ENCODE results near the gene MYH10. TPM values are rescaled to one million over a fixed set of nuclear protein-coding genes. Genes with fewer than 3 reads are reported as not detected.

The MYH10 gene
- total and polyA plus RNA-seq, 9 of the 15 experiments (the other 6 are each of a cell fraction or from before 2014, with no cell fraction given) = 16.3 to 95.3 (median 39.7) TPM

- Histone ChIP-seq H2AFZ (ENCODE audit: low read depth, low read length) (no peak overlapping the region), H3K36me3 (ENCODE audit: control insufficient read depth, insufficient read depth, low read length) (peaks cover 32% of the 10 kb centered on the region; the same call in 2 of the 3 replicates), H3K27ac (ENCODE audit: extremely low read depth, low read depth, low read length) (no peak overlapping the region), H3K79me2 (ENCODE audit: control insufficient read depth, insufficient read depth, low read length) (peaks cover 97% of the 10 kb centered on the region), H3K27me3 (ENCODE audit: control insufficient read depth in 2 of 2, insufficient read depth in 2 of 2, low read length in 2 of 2) (no peaks in the 10 kb centered on the region), H3K4me3 (no peak overlapping the region), H4K20me1 (replicated peaks; ENCODE audit: control insufficient read depth, insufficient read depth, low read length) (no peaks in the 10 kb centered on the region), H3K4me2 (ENCODE audit: insufficient read depth, low read length) (no peak overlapping the region), H3K4me1 (replicated peaks in 1 of 2; ENCODE audit: control insufficient read depth in 2 of 2, insufficient read depth in 2 of 2, low read length in 2 of 2) (peaks cover 0 to 5% of the 10 kb centered on the region in 2 experiments; a peak in 3 of 5 replicates), H3K9ac (ENCODE audit: insufficient read depth in 1 of 2, low read depth in 2 of 2, low read length in 2 of 2) (no peak overlapping the region), H3K9me1 (ENCODE audit: control insufficient read depth, insufficient read depth, low read length) (no peaks in the 10 kb centered on the region), H3K9me3 (replicated peaks; ENCODE audit: control insufficient read depth, insufficient read depth, low read depth, low read length) (peaks cover 2% of the 10 kb centered on the region; the same call in 1 of the 2 replicates)
- FAIRE-seq = peak; percentile 19
- TF ChIP-seq NFIC (IDR thresholded peaks at IDR 0.05) = no peak
- ATAC-seq = no peak
- POLR2A ChIA-PET = no interaction called here
- CTCF ChIA-PET (ENCODE audit: low intra/inter-chr PET ratio) = no interaction called here
- in situ Hi-C loops (cut with MboI) = no loop called here
- intact Hi-C loops (cut with micrococcal nuclease) = no loop called here
- DNase-seq (ENCODE audit: extremely low read depth in 1 of 4, low spot score in 3 of 4) = no peak
- no TSS peak for BruUV-seq (replicated peaks)
- 61% methylated on average over 2 of the region's 2 CpGs for WGBS (ENCODE audit: insufficient coverage, low coverage, missing lambda C conversion rate)
Measured at GRCh38 chr17:8614988-8615387, 15.5 kb downstream of the MYH10 start.

DNA sequence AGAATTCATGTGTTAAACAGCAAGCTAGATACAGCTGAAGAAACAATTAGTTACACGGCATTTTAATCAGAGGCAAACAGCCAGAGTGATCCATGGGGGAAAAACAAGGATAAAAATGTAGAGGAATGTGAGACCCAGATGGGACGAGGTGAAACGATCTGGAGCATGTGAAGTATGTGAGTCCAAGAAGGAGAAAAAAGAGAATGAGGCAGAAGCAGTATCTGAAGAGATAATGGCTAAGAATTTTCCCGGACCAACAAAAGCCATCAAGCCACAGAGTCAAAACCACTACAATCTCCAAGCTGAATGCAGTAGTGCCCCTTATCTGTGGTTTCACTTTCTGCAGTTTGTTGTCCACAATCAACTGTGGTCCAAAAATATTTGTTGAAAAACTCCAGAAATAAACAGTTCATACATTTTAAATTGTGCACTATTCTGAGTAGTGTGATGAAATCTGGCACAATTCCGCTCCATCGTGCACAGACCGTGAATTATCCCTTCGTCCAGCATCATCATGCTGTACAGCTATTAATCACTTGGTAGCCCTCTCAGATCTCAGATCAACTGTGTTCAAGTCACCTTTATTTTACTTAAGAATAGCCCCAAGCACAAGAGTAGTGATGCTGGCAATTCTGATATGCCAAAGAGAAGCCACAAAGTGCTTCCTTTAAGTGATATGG lies 18.8 kb downstream of the MYH10 start:
- no peaks in the 10 kb centered on the region; the same call in 1 of the 2 replicates for H4K20me1 ChIP-seq (replicated peaks; ENCODE audit: control insufficient read depth, insufficient read depth, low read length)
- H3K9ac ChIP-seq (ENCODE audit: insufficient read depth in 1 of 2, low read depth in 2 of 2, low read length in 2 of 2) = no peak overlapping the region
- H3K4me2 ChIP-seq (ENCODE audit: insufficient read depth, low read length) = peak overlapping the region; percentile 17; the same call in 1 of the 2 replicates
- ChIA-PET POLR2A (interaction anchor here (0.7 to 1.3 kb wide), 5 partner anchors 10 to 53 kb away, joined by 3 read pairs; no protein-coding TSS in a partner anchor), CTCF (ENCODE audit: low intra/inter-chr PET ratio) (no interaction called here)
- ATAC-seq (peak; percentile 58; the same call in 1 of the 3 replicates), DNase-seq (ENCODE audit: extremely low read depth in 1 of 4, low spot score in 3 of 4) (peak in 1 of 4 experiments; percentile 24), FAIRE-seq (peak; percentile 65)
- peaks cover 14% of the 10 kb centered on the region; the same call in 1 of the 3 replicates for H3K36me3 ChIP-seq (ENCODE audit: control insufficient read depth, insufficient read depth, low read length)
- WGBS (ENCODE audit: insufficient coverage, low coverage, missing lambda C conversion rate) = 28% methylated on average over 8 of the region's 8 CpGs
- H3K4me1 ChIP-seq (replicated peaks in 1 of 2; ENCODE audit: control insufficient read depth in 2 of 2, insufficient read depth in 2 of 2, low read length in 2 of 2) = peaks cover 4 to 5% of the 10 kb centered on the region in 2 experiments; a peak in 3 of 5 replicates
- H3K27me3 ChIP-seq (ENCODE audit: control insufficient read depth in 2 of 2, insufficient read depth in 2 of 2, low read length in 2 of 2) = no peaks in the 10 kb centered on the region
- BruUV-seq (replicated peaks) = no TSS peak
- intact Hi-C loops (cut with micrococcal nuclease) = no loop called here
- no peaks in the 10 kb centered on the region for H3K9me1 ChIP-seq (ENCODE audit: control insufficient read depth, insufficient read depth, low read length)
- no peaks in the 10 kb centered on the region for H3K9me3 ChIP-seq (replicated peaks; ENCODE audit: control insufficient read depth, insufficient read depth, low read depth, low read length)
- no peak for TF ChIP-seq SRSF1 (IDR thresholded peaks at IDR 0.05; ENCODE audit: low read depth, low read length)
- peak; percentile 12; the same call in 1 of the 2 replicates for TF ChIP-seq ESRRA (IDR thresholded peaks at IDR 0.05; ENCODE audit: borderline replicate concordance, low read depth)
- 0 out of 2 replicates have a peak, but pooled peaks have one; percentile 19 for TF ChIP-seq DPF2 (IDR thresholded peaks at IDR 0.05)
- peak; percentile 60; the same call in 1 of the 2 replicates for TF ChIP-seq SOX6 (IDR thresholded peaks at IDR 0.05)
- TF ChIP-seq MEF2D (tag; conservative IDR thresholded peaks at IDR 0.05; ENCODE audit: low read depth) = no peak
- H3K27ac ChIP-seq (ENCODE audit: extremely low read depth, low read depth, low read length) = no peak overlapping the region
- no peak overlapping the region for H3K4me3 ChIP-seq
- no peak overlapping the region for H2AFZ ChIP-seq (ENCODE audit: low read depth, low read length)
- peaks cover 98% of the 10 kb centered on the region for H3K79me2 ChIP-seq (ENCODE audit: control insufficient read depth, insufficient read depth, low read length)
- in situ Hi-C loops (cut with MboI) = no loop called here

Data from K562 (cell line).